GM12872 (cell line): Measurements from ENCODE around the gene FIGN.

Source experiments
- TF ChIP-seq, protein P1 (sequence below): IDR thresholded peaks from 3 replicates; pipeline ENCODE4 v1.5.1; 2011; ENCODE audit warnings: low read depth, mild to moderate bottlenecking, low read length, moderate library complexity; ENCODE audit not compliant: insufficient read depth

The FIGN gene

DNA sequence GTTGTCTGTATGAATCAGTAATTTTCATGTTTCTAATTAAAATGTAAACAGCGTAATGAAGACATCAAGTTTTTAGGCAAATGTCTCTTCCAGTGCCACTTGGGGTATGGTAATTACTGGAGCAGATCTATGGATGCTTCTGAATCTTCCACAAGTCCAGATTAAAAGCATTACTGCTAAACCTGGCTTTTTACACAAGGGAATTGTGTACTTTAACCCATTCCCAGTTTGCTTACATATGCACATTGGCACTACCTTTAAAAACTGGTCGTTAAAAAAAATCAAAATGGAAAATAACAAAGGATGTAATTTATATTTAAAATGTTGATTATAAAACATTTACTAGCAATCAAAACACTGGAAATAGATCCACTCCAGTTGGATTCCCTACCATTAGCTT is 19.7 kb downstream of the FIGN start:
- TF ChIP-seq, protein P1, sequence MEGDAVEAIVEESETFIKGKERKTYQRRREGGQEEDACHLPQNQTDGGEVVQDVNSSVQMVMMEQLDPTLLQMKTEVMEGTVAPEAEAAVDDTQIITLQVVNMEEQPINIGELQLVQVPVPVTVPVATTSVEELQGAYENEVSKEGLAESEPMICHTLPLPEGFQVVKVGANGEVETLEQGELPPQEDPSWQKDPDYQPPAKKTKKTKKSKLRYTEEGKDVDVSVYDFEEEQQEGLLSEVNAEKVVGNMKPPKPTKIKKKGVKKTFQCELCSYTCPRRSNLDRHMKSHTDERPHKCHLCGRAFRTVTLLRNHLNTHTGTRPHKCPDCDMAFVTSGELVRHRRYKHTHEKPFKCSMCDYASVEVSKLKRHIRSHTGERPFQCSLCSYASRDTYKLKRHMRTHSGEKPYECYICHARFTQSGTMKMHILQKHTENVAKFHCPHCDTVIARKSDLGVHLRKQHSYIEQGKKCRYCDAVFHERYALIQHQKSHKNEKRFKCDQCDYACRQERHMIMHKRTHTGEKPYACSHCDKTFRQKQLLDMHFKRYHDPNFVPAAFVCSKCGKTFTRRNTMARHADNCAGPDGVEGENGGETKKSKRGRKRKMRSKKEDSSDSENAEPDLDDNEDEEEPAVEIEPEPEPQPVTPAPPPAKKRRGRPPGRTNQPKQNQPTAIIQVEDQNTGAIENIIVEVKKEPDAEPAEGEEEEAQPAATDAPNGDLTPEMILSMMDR: no peak

DNA sequence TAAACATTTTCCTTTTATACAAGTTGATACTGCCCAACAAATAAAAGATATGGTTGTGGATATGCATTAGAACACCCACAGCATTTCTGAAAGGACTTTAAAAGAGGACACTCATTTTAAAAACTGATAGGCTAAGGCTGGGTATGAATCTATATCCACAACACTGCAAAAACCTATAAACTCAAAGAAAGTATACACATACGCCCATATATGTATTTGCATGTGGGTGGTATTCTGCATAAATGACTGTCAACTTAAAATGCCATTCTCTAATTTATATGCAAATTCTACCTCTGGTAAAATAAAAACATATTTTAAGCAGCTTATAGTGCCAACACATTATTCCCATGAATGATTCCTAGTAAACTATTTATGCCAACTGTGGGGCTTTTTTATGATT is 20.1 kb downstream of the FIGN start:
- TF ChIP-seq, protein P1: no peak

DNA sequence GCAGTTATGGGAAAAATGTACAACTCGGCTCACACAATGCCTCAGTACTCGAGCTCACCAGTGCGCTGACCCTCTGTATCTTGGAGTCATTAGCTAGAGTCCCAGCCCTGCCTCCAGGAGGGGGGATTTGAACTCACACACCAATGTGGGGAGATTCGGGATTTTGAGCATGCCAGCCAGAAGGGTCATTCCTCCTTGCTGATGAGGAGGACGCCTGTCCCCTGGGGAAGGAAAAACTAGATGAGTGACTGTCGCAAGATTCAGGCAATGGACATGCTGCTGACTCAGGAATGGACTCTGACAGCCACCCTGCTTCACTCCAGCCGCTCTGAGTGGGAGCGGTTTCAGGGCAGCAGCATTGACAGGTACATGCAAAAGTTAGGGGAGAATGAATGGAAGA is 20.6 kb downstream of the FIGN start:
- TF ChIP-seq, protein P1: no peak

DNA sequence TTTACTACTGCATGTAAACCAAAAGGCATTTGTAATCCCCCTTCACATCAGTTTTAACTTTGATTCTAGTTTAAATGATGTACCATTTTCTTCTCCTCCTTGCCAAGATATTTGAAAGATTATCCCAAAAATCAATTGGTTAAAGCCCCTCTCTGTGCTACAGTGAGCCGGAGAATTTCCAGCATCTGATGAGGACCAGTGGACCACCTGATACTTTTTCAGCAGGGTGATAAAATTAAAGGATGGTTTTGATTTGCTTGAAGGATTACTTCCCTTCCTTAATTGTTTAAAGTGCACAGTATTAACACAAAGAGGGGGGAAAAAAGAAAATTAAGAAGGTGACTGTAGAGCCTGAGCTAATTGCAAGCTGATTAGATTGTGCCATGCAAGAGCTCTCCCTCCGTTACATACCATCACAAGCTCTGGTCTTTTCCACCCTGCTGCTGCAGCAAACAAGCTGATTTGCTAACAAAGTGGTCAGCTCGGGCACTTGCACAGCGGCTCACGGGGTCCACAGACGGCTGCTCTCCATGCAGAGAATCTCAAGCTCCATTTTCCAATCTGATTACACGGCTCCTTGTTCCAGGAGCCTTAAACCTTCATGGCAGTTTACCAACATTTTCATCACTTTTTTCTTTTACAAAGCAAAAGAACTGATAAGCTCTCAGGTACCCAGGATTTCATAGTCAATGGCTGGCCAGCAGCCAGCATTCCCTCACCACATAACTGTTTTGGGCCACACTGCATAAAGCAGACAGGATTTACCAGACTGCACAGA is 22.1 kb downstream of the FIGN start:
- TF ChIP-seq, protein P1: no peak

DNA sequence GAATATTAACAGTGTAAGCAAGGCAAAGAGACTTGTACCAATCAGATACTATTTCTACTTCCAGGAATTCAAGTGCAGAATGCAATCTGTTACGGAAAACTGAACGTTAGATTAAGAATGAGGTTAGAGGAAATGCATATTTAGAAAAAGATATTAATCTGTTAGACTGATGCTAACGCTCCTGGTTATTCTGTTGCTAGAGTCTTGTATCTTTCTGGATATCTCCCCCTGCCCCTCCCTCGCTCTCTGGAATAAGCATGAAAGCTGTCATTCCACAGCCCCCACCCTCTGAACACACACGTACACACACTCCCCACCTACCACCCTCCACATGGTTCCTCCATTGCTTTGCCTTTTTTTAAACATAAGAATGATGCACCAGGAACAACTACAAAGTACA is 24.1 kb downstream of the FIGN start:
- TF ChIP-seq, protein P1: no peak

DNA sequence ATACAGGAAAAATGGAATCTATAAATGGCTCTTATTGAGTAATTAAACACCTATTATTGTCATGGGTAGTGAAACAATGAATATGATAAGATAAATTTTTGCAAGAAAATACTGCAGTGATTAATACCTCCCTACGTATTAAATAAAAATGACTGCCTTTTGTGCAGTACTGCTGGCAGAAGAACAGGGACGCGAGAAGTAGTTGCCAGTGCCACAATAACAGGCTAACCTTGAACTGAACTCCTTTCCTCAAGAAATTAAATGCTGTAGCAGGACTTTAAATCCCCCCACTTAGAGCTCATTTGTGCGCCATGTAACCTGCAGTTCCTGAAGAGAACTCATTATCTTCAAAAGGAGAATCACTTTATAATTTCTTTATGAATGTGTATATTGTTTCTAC is 24.6 kb downstream of the FIGN start:
- TF ChIP-seq, protein P1: no peak

DNA sequence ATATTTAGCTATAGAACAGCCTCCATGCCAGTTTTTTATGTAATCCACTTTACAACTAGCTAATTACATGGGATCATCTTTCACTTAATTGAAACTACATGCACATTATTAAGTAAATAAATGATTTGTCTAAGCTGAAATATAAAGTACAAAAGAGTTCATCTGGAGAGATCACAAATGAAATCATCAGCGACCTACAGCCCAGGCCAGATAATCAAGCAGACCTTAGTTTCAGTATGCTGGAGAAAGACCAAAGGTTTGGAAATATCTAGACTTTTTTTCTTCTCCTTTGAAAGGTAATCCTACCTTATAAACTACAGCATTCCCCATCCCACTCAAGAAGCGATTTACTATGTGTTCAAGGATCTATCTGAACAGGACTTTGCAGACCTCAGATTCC is 26.5 kb downstream of the FIGN start:
- TF ChIP-seq, protein P1: no peak
